Transverse colon (tissue), 4 donors: Measurements from ENCODE around the gene NGDN. TPM values are rescaled to one million over a fixed set of nuclear protein-coding genes. Genes with fewer than 3 reads are reported as not detected.

Source experiments
- DNase-seq: peaks from one replicate; pipeline ENCODE4 v3.0.0-alpha.2; 2019
- H3K27ac ChIP-seq, 4 donors: fragments of 200-600 bp; sonication (generic); 2 replicates each; pipeline ENCODE4 v1.5.1; 2016 to 2018; ENCODE audit warnings: inconsistent platforms in 4 of 4
- H3K27me3 ChIP-seq: fragments of 200-600 bp; sonication (generic); 2 replicates; pipeline ENCODE4 v1.5.1; 2017; ENCODE audit warnings: inconsistent platforms
- H3K36me3 ChIP-seq, 4 donors: fragments of 200-600 bp; sonication (generic); 2 replicates each; pipeline ENCODE4 v1.5.1; 2017 to 2019; ENCODE audit warnings: inconsistent platforms in 4 of 4
- H3K4me1 ChIP-seq, 4 donors: fragments of 200-600 bp; sonication (generic); 2 replicates each; pipeline ENCODE4 v1.5.1; 2017 to 2020; ENCODE audit warnings: inconsistent platforms in 4 of 4
- H3K4me3 ChIP-seq, 4 donors: fragments of 200-600 bp; sonication (generic); 1 replicate in 1 of 4; 2 replicates in 3 of 4; pipeline versions ENCODE4 v1.5.1 to v1.6.1; 2017 to 2019; ENCODE audit warnings: inconsistent platforms in 4 of 4
- H3K9me3 ChIP-seq, 2 donors: fragments of 200-600 bp; sonication (generic); 2 replicates each; pipeline ENCODE4 v1.5.1; 2017 to 2019; ENCODE audit warnings: inconsistent platforms in 2 of 2
- EP300 ChIP-seq: sonication (generic); formaldehyde crosslinking; IDR thresholded peaks from one replicate; pipeline ENCODE4 v1.6.1; 2017; ENCODE audit warnings: antibody characterized with exemption, low read depth
- POLR2A ChIP-seq: fragments of 450-650 bp; IDR thresholded peaks from one replicate; pipeline ENCODE4 v1.6.1; 2016; ENCODE audit warnings: antibody characterized with exemption, mild to moderate bottlenecking, moderate library complexity
- POLR2AphosphoS5 ChIP-seq, 3 donors: sonication (generic); formaldehyde crosslinking; IDR thresholded peaks; one replicate each; pipeline ENCODE4 v1.6.1; 2016; ENCODE audit warnings: antibody characterized with exemption in 3 of 3
- WGBS, 2 donors: methylation state at CpG; one replicate each; pipeline ENCODE4 v1.1.5; 2018; ENCODE audit warnings: low coverage in 1 of 2; 5-methylcytosine and 5-hydroxymethylcytosine counted together
- in situ Hi-C, 4 donors: fragments of 200-750 bp; cut with MboI; loops; one replicate each; pipeline versions ENCODE4 v1.15.0 to v1.15.1; 2017; ENCODE audit warnings: low sequenced_read_pairs in 3 of 4, low pct_ligation_motif_present in 1 of 4, low pct_unique_long_range_greater_than_20kb in 1 of 4
- intact Hi-C: fragments of 100-400 bp; cut with DNase I; formaldehyde crosslinking; loops from one replicate; pipeline ENCODE4 v1.15.1; 2023; ENCODE audit warnings: low total_unique reads
- total RNA-seq, 4 donors: library from RNA; depleted of rRNA; stranded (reverse); fragments of >200 nt; gene quantifications; one replicate each; pipeline ENCODE4 v1.1.0, GENCODE V29; 2016
- TF ChIP-seq, protein P1 (sequence below), 5 experiments: fragments of 200-600 bp in 3 of 5; fragments of 450-650 bp in 2 of 5; sonication (generic) in 3 of 5; IDR thresholded peaks; 1 replicate in 2 of 5; 2 replicates in 3 of 5; pipeline ENCODE4 v1.5.1; 2016 to 2017; ENCODE audit warnings: antibody characterized with exemption in 5 of 5, inconsistent platforms in 3 of 5, mild to moderate bottlenecking in 2 of 5, moderate library complexity in 1 of 5

Gene NGDN
- total RNA-seq, 4 donors from 2014 or later = 8.8 to 31.5 (median 20.8) TPM

DNA sequence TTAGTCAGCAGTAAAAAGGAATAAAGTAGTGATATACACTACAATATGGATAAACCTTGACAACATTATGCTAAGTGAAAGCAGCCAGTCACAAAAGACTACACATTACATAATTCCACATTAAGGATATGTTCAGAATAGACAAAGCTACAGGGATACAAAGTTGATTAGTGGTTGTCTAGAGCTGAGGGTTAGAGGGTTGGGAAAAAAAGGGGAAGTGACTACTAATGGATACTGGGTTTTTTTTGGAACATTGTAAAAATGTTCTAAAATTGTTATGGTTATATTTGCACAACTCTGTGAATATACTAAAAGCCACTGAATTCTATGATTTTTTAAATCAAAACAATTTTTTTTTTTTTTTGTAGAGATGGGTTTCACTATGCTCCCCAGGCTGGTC, 4.8 kb upstream of the NGDN start:
- no peak for DNase-seq
- H3K4me1 ChIP-seq = no peaks in the 10 kb centered on the region
- TF ChIP-seq EP300 (no peak), POLR2A (no peak), POLR2AphosphoS5 (IDR thresholded peaks at IDR 0.05) (no peak)
- TF ChIP-seq, protein P1, sequence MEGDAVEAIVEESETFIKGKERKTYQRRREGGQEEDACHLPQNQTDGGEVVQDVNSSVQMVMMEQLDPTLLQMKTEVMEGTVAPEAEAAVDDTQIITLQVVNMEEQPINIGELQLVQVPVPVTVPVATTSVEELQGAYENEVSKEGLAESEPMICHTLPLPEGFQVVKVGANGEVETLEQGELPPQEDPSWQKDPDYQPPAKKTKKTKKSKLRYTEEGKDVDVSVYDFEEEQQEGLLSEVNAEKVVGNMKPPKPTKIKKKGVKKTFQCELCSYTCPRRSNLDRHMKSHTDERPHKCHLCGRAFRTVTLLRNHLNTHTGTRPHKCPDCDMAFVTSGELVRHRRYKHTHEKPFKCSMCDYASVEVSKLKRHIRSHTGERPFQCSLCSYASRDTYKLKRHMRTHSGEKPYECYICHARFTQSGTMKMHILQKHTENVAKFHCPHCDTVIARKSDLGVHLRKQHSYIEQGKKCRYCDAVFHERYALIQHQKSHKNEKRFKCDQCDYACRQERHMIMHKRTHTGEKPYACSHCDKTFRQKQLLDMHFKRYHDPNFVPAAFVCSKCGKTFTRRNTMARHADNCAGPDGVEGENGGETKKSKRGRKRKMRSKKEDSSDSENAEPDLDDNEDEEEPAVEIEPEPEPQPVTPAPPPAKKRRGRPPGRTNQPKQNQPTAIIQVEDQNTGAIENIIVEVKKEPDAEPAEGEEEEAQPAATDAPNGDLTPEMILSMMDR (IDR thresholded peaks at IDR 0.05) = no peak
- in situ Hi-C loops = no loop called here
- no peaks in the 10 kb centered on the region for H3K27me3 ChIP-seq
- intact Hi-C loops = no loop called here
- H3K9me3 ChIP-seq = no peaks in the 10 kb centered on the region
- H3K27ac ChIP-seq = no peak overlapping the region
- no peaks in the 10 kb centered on the region for H3K36me3 ChIP-seq
- H3K4me3 ChIP-seq = no peak overlapping the region

- in situ Hi-C loops (no loop called here), intact Hi-C loops (no loop called here)
- DNase-seq = no peak
- TF ChIP-seq POLR2A = no peak
- TF ChIP-seq, protein P1 (IDR thresholded peaks at IDR 0.05) = no peak
- no peak for TF ChIP-seq POLR2AphosphoS5 (IDR thresholded peaks at IDR 0.05)
- no peak for TF ChIP-seq EP300
- Histone ChIP-seq H3K36me3 (no peaks in the 10 kb centered on the region), H3K27me3 (no peaks in the 10 kb centered on the region), H3K4me1 (peaks cover 0 to 5% (median 4%) of the 10 kb centered on the region in 4 donors), H3K4me3 (no peak overlapping the region), H3K27ac (no peak overlapping the region), H3K9me3 (no peaks in the 10 kb centered on the region)
- WGBS, 2 donors = 57 to 73% methylated on average over 2 to 3 of the region's 3 CpGs
Measured at GRCh38 chr14:23465261-23465660, 4.2 kb upstream of the NGDN start.

DNA sequence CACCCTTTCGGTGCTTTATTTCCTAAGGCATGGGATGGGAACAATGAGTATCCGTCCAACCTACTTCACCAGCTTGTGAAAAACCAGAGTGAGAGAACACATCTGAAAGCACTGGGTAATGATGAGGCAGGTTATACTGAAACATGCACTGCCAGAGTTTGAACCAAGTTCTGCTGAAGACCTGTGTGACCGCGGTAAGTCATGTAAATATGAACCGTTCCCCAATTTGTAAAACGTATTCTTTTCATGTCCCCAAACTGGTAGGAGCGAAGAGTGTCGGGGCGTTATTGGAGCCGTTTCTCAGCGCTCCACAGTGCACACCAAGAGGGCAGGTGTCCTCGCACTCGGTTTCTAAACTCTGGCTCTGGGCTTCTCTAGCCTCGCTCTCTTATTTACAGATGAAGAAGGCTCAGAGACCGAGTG, 788 bp upstream of the NGDN start:
- no peak for DNase-seq
- intact Hi-C loops = no loop called here

DNA sequence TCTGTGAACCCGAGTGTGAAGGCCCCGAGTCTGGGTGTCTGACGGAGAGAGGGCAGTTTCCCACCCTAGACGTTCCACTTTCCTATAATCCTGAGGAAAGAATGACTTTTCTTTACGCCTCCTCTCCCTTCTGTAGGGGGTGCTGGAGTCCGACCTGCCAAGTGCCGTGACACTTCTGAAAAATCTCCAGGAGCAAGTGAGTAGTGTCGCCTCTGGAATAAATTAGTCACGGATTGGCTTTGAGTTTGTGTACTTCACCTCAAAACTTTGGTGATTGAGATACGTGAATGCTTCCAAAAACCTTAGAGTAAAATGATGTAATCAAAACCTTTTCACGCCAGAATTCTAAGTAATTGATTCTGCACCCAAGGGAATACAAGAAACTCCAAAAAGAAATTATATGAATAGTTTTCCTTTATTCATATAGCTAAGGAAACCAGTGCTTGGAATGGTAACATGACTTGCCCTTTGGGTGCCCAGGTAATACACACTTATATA, 452 bp downstream of the NGDN start:
- Histone ChIP-seq H3K27me3 (no peaks in the 10 kb centered on the region), H3K4me3 (peak overlapping the region; percentile 71 to 99 (median 78)), H3K27ac (peak overlapping the region; percentile 78 to 93 (median 82)), H3K4me1 (peaks cover 0 to 8% (median 5%) of the 10 kb centered on the region in 4 donors), H3K9me3 (no peaks in the 10 kb centered on the region), H3K36me3 (peaks cover 0 to 37% (median 15%) of the 10 kb centered on the region in 4 donors)
- TF ChIP-seq POLR2AphosphoS5 (IDR thresholded peaks at IDR 0.05) = no peak
- no peak for DNase-seq
- intact Hi-C loops = no loop called here
- 2 to 7% methylated on average over 3 to 11 of the region's 11 CpGs for WGBS, 2 donors
- in situ Hi-C loops = loop anchor here in 1 of 4 donors (10.0 kb wide), 1 partner anchor 85 kb away; the partner anchor contains the start of genes THTPA and ZFHX2

More for the DNA sequence above, 788 bp upstream of the NGDN start:
- in situ Hi-C loops = no loop called here
- Histone ChIP-seq H3K4me3 (peak overlapping the region in 3 of 4 donors; percentile 26 to 99 (median 71)), H3K4me1 (peaks cover 0 to 8% (median 5%) of the 10 kb centered on the region in 4 donors), H3K9me3 (no peaks in the 10 kb centered on the region), H3K36me3 (peaks cover 0 to 26% (median 9%) of the 10 kb centered on the region in 4 donors), H3K27me3 (no peaks in the 10 kb centered on the region), H3K27ac (peak overlapping the region; percentile 78 to 93 (median 82))
- TF ChIP-seq POLR2A (no peak), EP300 (no peak), POLR2AphosphoS5 (IDR thresholded peaks at IDR 0.05) (no peak)
- TF ChIP-seq, protein P1 (IDR thresholded peaks at IDR 0.05) = no peak
- WGBS, 2 donors = 76 to 79% methylated on average over 8 to 15 of the region's 15 CpGs

- no peak overlapping the region for H3K4me3 ChIP-seq
- 88 to 92% methylated on average over 1 of the region's 1 CpG for WGBS, 2 donors
- H3K27me3 ChIP-seq = no peaks in the 10 kb centered on the region
- peaks cover 0 to 8% (median 5%) of the 10 kb centered on the region in 4 donors for H3K4me1 ChIP-seq
- in situ Hi-C loops (loop anchor here in 1 of 4 donors (10.0 kb wide), 1 partner anchor 84 kb away; the partner anchor contains the start of genes THTPA and ZFHX2), intact Hi-C loops (no loop called here)
- H3K36me3 ChIP-seq = peaks cover 0 to 47% (median 21%) of the 10 kb centered on the region in 4 donors
- H3K27ac ChIP-seq = no peak overlapping the region
- no peak for DNase-seq
- H3K9me3 ChIP-seq = no peaks in the 10 kb centered on the region
- TF ChIP-seq, protein P1 (IDR thresholded peaks at IDR 0.05) = no peak
- TF ChIP-seq POLR2A (no peak), EP300 (no peak)
Measured at GRCh38 chr14:23470947-23471346, 1.4 kb downstream of the NGDN start.
